ENCODE results near the gene PTBP1. TPM values are rescaled to one million over a fixed set of nuclear protein-coding genes. Genes with fewer than 3 reads are reported as not detected.

The PTBP1 gene
- total and polyA plus RNA-seq, 9 of the 15 experiments (the other 6 are each of a cell fraction or from before 2014, with no cell fraction given): 14.0 to 759 (median 234) TPM

GRCh38 chr19:797528-798414 lies 519 bp downstream of the PTBP1 start (continued):
- TF ChIP-seq AFF1 (IDR thresholded peaks at IDR 0.05; ENCODE audit: low read depth in 1 of 2, partially characterized antibody in 2 of 2) (no peak), HSF4 (CRISPR knock-in tag; IDR thresholded peaks at IDR 0.05; ENCODE audit: borderline replicate concordance) (no peak), ZNF644 (tag; IDR thresholded peaks at IDR 0.05; ENCODE audit: low read depth) (peak; percentile 85; the same call in 1 of the 2 replicates), PHF20 (IDR thresholded peaks at IDR 0.05; ENCODE audit: partially characterized antibody) (no peak), BRF1 (IDR thresholded peaks at IDR 0.05; ENCODE audit: borderline replicate concordance, extremely low read depth, insufficient read length) (no peak), ZNF324 (CRISPR knock-in tag; IDR thresholded peaks at IDR 0.05) (no peak), NELFE (IDR thresholded peaks at IDR 0.05; ENCODE audit: insufficient read depth, insufficient read length) (no peak), NCOA6 (IDR thresholded peaks at IDR 0.05) (no peak), SOX6 (IDR thresholded peaks at IDR 0.05) (no peak), SIX5 (IDR thresholded peaks at IDR 0.05; ENCODE audit: borderline replicate concordance in 1 of 2, insufficient read depth in 1 of 2, low read depth in 1 of 2, low read length in 2 of 2) (no peak), ETS2 (tag; IDR thresholded peaks at IDR 0.05; ENCODE audit: borderline replicate concordance, poor library complexity, severe bottlenecking) (no peak), U2AF1 (optimal IDR thresholded peaks at IDR 0.05; ENCODE audit: low read depth, low read length) (no peak), NFIC (IDR thresholded peaks at IDR 0.05) (0 out of 2 replicates have a peak, but pooled peaks have one; percentile 2), HDAC6 (IDR thresholded peaks at IDR 0.05; ENCODE audit: low read depth, low read length) (no peak), ZNF124 (CRISPR knock-in tag; IDR thresholded peaks at IDR 0.05) (no peak), KHSRP (IDR thresholded peaks at IDR 0.05) (no peak), ZSCAN32 (CRISPR knock-in tag; IDR thresholded peaks at IDR 0.05) (no peak), SIRT6 (IDR thresholded peaks at IDR 0.05; ENCODE audit: low read depth, low read length) (peak; percentile 58), CBX3 (IDR thresholded peaks at IDR 0.05; ENCODE audit: borderline replicate concordance in 1 of 2, low read length in 2 of 2) (no peak), YBX1 (IDR thresholded peaks at IDR 0.05) (no peak), ZKSCAN8 (CRISPR knock-in tag; IDR thresholded peaks at IDR 0.05) (peak; percentile 75), ZNF347 (CRISPR knock-in tag; IDR thresholded peaks at IDR 0.05; ENCODE audit: low read depth) (no peak), GTF2F1 (IDR thresholded peaks at IDR 0.05; ENCODE audit: low read depth, low read length) (no peak), ESRRA (IDR thresholded peaks at IDR 0.05; ENCODE audit: borderline replicate concordance, low read depth) (no peak)

Data from K562 (cell line).